Activated CD4-positive, CD25-positive, alpha-beta regulatory T cell treated with anti-CD3 and anti-CD28 coated beads, Interleukin-2, amount 50 U/mL, for 24 hours (primary cell): ENCODE results near the gene CD2BP2.
A peak's percentile ranks its signal among the peaks of the same experiment; 100 is the strongest.
"Not testable (repeated sequence)": the region's sequence is repeated elsewhere in the genome, so short reads cannot be mapped to it uniquely, and the experiment has no call there.

Experiments
- ATAC-seq, 2 donors: fragments of 150-1000 bp; cut with Tn5 transposase; one replicate each; pipeline ENCODE4 v1.10.0; 2021; ENCODE audit warnings: mild to moderate bottlenecking in 1 of 2, moderate library complexity in 1 of 2

CD2BP2 gene

GRCh38 chr16:30341971-30342370 is 13.1 kb downstream of the CD2BP2 start:
- not testable (repeated sequence) for ATAC-seq

GRCh38 chr16:30340621-30341020 is 14.5 kb downstream of the CD2BP2 start:
- ATAC-seq: no peak

GRCh38 chr16:30338715-30339114 is 16.4 kb downstream of the CD2BP2 start:
- not testable (repeated sequence) for ATAC-seq

- not testable (repeated sequence) for ATAC-seq
These were observed 17.1 kb downstream of the CD2BP2 start for GRCh38 chr16:30337964-30338357.

- ATAC-seq: peak in 1 of 2 donors; percentile 4
These were observed 19.3 kb downstream of the CD2BP2 start for GRCh38 chr16:30335598-30336474.

- ATAC-seq: peak; percentile 77 to 78
These were observed 20.0 kb downstream of the CD2BP2 start for GRCh38 chr16:30335028-30335597.

GRCh38 chr16:30334473-30334989 is 20.6 kb downstream of the CD2BP2 start:
- peak; percentile 94 to 96 for ATAC-seq

GRCh38 chr16:30324220-30324619 is 30.9 kb downstream of the CD2BP2 start:
- ATAC-seq: not testable (repeated sequence)

GRCh38 chr16:30318647-30319046 is 36.5 kb downstream of the CD2BP2 start:
- ATAC-seq: not testable (repeated sequence)

- not testable (repeated sequence) for ATAC-seq
These were observed 44.2 kb downstream of the CD2BP2 start for GRCh38 chr16:30310937-30311336.

- not testable (repeated sequence) for ATAC-seq
These were observed 45.9 kb downstream of the CD2BP2 start for GRCh38 chr16:30309255-30309654.
